ENCODE measurements around the gene TP53INP2. TPM values are rescaled to one million over a fixed set of nuclear protein-coding genes. Genes with fewer than 3 reads are reported as not detected.
A peak's percentile ranks its signal among the peaks of the same experiment; 100 is the strongest.

Gene TP53INP2
- total RNA-seq, 2 donors from 2014 or later: 9.9 to 10.2 TPM

GRCh38 chr20:34689486-34689885 lies 14.7 kb upstream of the TP53INP2 start:
- Mint-ChIP-seq H3K27me3 (ENCODE audit: low read depth) (no peaks in the 10 kb centered on the region), H3K4me1 (ENCODE audit: low read depth) (no peaks in the 10 kb centered on the region)
- no peak for ATAC-seq (replicated peaks in 1 of 2)

GRCh38 chr20:34691838-34692237 lies 12.3 kb upstream of the TP53INP2 start:
- no peaks in the 10 kb centered on the region for H3K4me1 Mint-ChIP-seq (ENCODE audit: low read depth)
- H3K4me3 Mint-ChIP-seq: no peak overlapping the region
- no peak overlapping the region for H3K27ac Mint-ChIP-seq
- DNase-seq: no peak
- H3K36me3 Mint-ChIP-seq (ENCODE audit: insufficient read depth in 2 of 2): no peaks in the 10 kb centered on the region
- ATAC-seq (replicated peaks in 1 of 2): no peak
- H3K27me3 Mint-ChIP-seq (ENCODE audit: low read depth): no peaks in the 10 kb centered on the region
- H3K9me3 Mint-ChIP-seq: no peaks in the 10 kb centered on the region

More at GRCh38 chr20:34689486-34689885, 14.7 kb upstream of the TP53INP2 start:
- no peaks in the 10 kb centered on the region for H3K9me3 Mint-ChIP-seq
- H3K4me3 Mint-ChIP-seq: no peak overlapping the region
- no peak for DNase-seq
- no peaks in the 10 kb centered on the region for H3K36me3 Mint-ChIP-seq (ENCODE audit: insufficient read depth in 2 of 2)
- no peak overlapping the region for H3K27ac Mint-ChIP-seq

GRCh38 chr20:34693414-34693813 lies 10.7 kb upstream of the TP53INP2 start:
- no peaks in the 10 kb centered on the region for H3K27me3 Mint-ChIP-seq (ENCODE audit: low read depth)
- DNase-seq: no peak
- no peak for ATAC-seq (replicated peaks in 1 of 2)
- no peak overlapping the region for H3K27ac Mint-ChIP-seq
- H3K4me3 Mint-ChIP-seq: no peak overlapping the region
- H3K9me3 Mint-ChIP-seq: no peaks in the 10 kb centered on the region
- H3K36me3 Mint-ChIP-seq (ENCODE audit: insufficient read depth in 2 of 2): no peaks in the 10 kb centered on the region
- H3K4me1 Mint-ChIP-seq (ENCODE audit: low read depth): no peaks in the 10 kb centered on the region

- DNase-seq (no peak), ATAC-seq (replicated peaks in 1 of 2) (no peak)
- H3K27ac Mint-ChIP-seq: no peak overlapping the region
- no peaks in the 10 kb centered on the region for H3K9me3 Mint-ChIP-seq
- peaks cover 1 to 4% of the 10 kb centered on the region in 2 donors for H3K36me3 Mint-ChIP-seq (ENCODE audit: insufficient read depth in 2 of 2)
- no peak overlapping the region for H3K4me3 Mint-ChIP-seq
- H3K27me3 Mint-ChIP-seq (ENCODE audit: low read depth): peaks cover 19% of the 10 kb centered on the region
- H3K4me1 Mint-ChIP-seq (ENCODE audit: low read depth): peaks cover 19% of the 10 kb centered on the region
These were observed 2.6 kb upstream of the TP53INP2 start for GRCh38 chr20:34701405-34702085.

GRCh38 chr20:34703061-34703423 lies 1.1 kb upstream of the TP53INP2 start:
- Mint-ChIP-seq H3K4me3 (peak overlapping the region; percentile 92 to 97), H3K9me3 (no peaks in the 10 kb centered on the region), H3K27me3 (ENCODE audit: low read depth) (peaks cover 19% of the 10 kb centered on the region), H3K27ac (peak overlapping the region; percentile 77), H3K4me1 (ENCODE audit: low read depth) (peaks cover 22% of the 10 kb centered on the region), H3K36me3 (ENCODE audit: insufficient read depth in 2 of 2) (peaks cover 1 to 4% of the 10 kb centered on the region in 2 donors)
- DNase-seq: no peak
- no peak for ATAC-seq (replicated peaks in 1 of 2)

GRCh38 chr20:34703424-34704176 lies 544 bp upstream of the TP53INP2 start:
- peak in 1 of 2 donors; percentile 8 for DNase-seq

GRCh38 chr20:34705008-34705396 lies 858 bp downstream of the TP53INP2 start:
- Mint-ChIP-seq H3K4me3 (peak overlapping the region; percentile 90 to 94), H3K9me3 (no peaks in the 10 kb centered on the region), H3K27me3 (ENCODE audit: low read depth) (peaks cover 19% of the 10 kb centered on the region), H3K4me1 (ENCODE audit: low read depth) (peaks cover 31% of the 10 kb centered on the region), H3K36me3 (ENCODE audit: insufficient read depth in 2 of 2) (peaks cover 1 to 4% of the 10 kb centered on the region in 2 donors), H3K27ac (no peak overlapping the region)
- no peak for ATAC-seq (replicated peaks in 1 of 2)
- DNase-seq: no peak

More at GRCh38 chr20:34703424-34704176, 544 bp upstream of the TP53INP2 start:
- Mint-ChIP-seq H3K4me1 (ENCODE audit: low read depth) (peaks cover 28% of the 10 kb centered on the region), H3K27me3 (ENCODE audit: low read depth) (peaks cover 19% of the 10 kb centered on the region), H3K27ac (peak overlapping the region; percentile 77), H3K4me3 (peak overlapping the region; percentile 92 to 97), H3K36me3 (ENCODE audit: insufficient read depth in 2 of 2) (peaks cover 1 to 4% of the 10 kb centered on the region in 2 donors), H3K9me3 (no peaks in the 10 kb centered on the region)
- no peak for ATAC-seq (replicated peaks in 1 of 2)

- H3K4me3 Mint-ChIP-seq: peak overlapping the region; percentile 90 to 94
- no peak for DNase-seq
- no peak overlapping the region for H3K27ac Mint-ChIP-seq
- no peaks in the 10 kb centered on the region for H3K9me3 Mint-ChIP-seq
- peaks cover 38% of the 10 kb centered on the region for H3K4me1 Mint-ChIP-seq (ENCODE audit: low read depth)
- ATAC-seq (replicated peaks in 1 of 2): no peak
- H3K27me3 Mint-ChIP-seq (ENCODE audit: low read depth): peaks cover 25% of the 10 kb centered on the region
- peaks cover 1 to 4% of the 10 kb centered on the region in 2 donors for H3K36me3 Mint-ChIP-seq (ENCODE audit: insufficient read depth in 2 of 2)
These were observed 1.5 kb downstream of the TP53INP2 start for GRCh38 chr20:34705397-34706301.

GRCh38 chr20:34706302-34706875 lies 2.2 kb downstream of the TP53INP2 start:
- Mint-ChIP-seq H3K27ac (no peak overlapping the region), H3K4me1 (ENCODE audit: low read depth) (peaks cover 39% of the 10 kb centered on the region), H3K36me3 (ENCODE audit: insufficient read depth in 2 of 2) (peaks cover 1 to 4% of the 10 kb centered on the region in 2 donors), H3K27me3 (ENCODE audit: low read depth) (peaks cover 25% of the 10 kb centered on the region), H3K4me3 (no peak overlapping the region), H3K9me3 (no peaks in the 10 kb centered on the region)
- DNase-seq (no peak), ATAC-seq (replicated peaks in 1 of 2) (no peak)

GRCh38 chr20:34706912-34707784 lies 3.0 kb downstream of the TP53INP2 start:
- H3K4me3 Mint-ChIP-seq: no peak overlapping the region
- no peak for ATAC-seq (replicated peaks in 1 of 2)

GRCh38 chr20:34708621-34709043 lies 4.5 kb downstream of the TP53INP2 start:
- peaks cover 2 to 3% of the 10 kb centered on the region in 2 donors for H3K36me3 Mint-ChIP-seq (ENCODE audit: insufficient read depth in 2 of 2)
- H3K4me3 Mint-ChIP-seq: peak overlapping the region; percentile 85 to 91
- peaks cover 46% of the 10 kb centered on the region for H3K4me1 Mint-ChIP-seq (ENCODE audit: low read depth)
- peak; percentile 10 to 14 for ATAC-seq (replicated peaks in 1 of 2)
- DNase-seq: peak; percentile 69 to 78
- peaks cover 6% of the 10 kb centered on the region for H3K27me3 Mint-ChIP-seq (ENCODE audit: low read depth)
- no peaks in the 10 kb centered on the region for H3K9me3 Mint-ChIP-seq
- H3K27ac Mint-ChIP-seq: no peak overlapping the region

More at GRCh38 chr20:34706912-34707784, 3.0 kb downstream of the TP53INP2 start:
- Mint-ChIP-seq H3K27ac (no peak overlapping the region), H3K4me1 (ENCODE audit: low read depth) (peaks cover 39% of the 10 kb centered on the region), H3K27me3 (ENCODE audit: low read depth) (peaks cover 19% of the 10 kb centered on the region), H3K9me3 (no peaks in the 10 kb centered on the region), H3K36me3 (ENCODE audit: insufficient read depth in 2 of 2) (peaks cover 1 to 4% of the 10 kb centered on the region in 2 donors)
- no peak for DNase-seq
